Measurements from ENCODE around the gene PTGES2.

Gene PTGES2

GRCh38 chr9:128070874-128071273 lies 56.7 kb downstream of the PTGES2 start:
- H3K4me1 ChIP-seq (ENCODE audit: control insufficient read depth, insufficient read depth, low read length, poor library complexity, severe bottlenecking) = peaks cover 45% of the 10 kb centered on the region
- no peaks in the 10 kb centered on the region for H3K9me3 ChIP-seq (ENCODE audit: control insufficient read depth, low read length)
- DNase-seq = no peak
- H3K27me3 ChIP-seq (replicated peaks; ENCODE audit: control insufficient read depth, insufficient read depth, low read length, poor library complexity, severe bottlenecking) = no peaks in the 10 kb centered on the region
- peak overlapping the region; percentile 71 for H3K27ac ChIP-seq (ENCODE audit: insufficient read depth, low read length, poor library complexity, severe bottlenecking)
- H3K36me3 ChIP-seq (ENCODE audit: control insufficient read depth, insufficient read depth, low read length) = no peaks in the 10 kb centered on the region
- no peak overlapping the region for H3K4me3 ChIP-seq (ENCODE audit: insufficient read depth, low read depth, low read length, poor library complexity, severe bottlenecking)
